Measurements from ENCODE around the gene UBTD2.
A peak's percentile ranks its signal among the peaks of the same experiment; 100 is the strongest.
"Not testable (repeated sequence)": the region's sequence is repeated elsewhere in the genome, so short reads cannot be mapped to it uniquely, and the experiment has no call there.

The UBTD2 gene

DNA sequence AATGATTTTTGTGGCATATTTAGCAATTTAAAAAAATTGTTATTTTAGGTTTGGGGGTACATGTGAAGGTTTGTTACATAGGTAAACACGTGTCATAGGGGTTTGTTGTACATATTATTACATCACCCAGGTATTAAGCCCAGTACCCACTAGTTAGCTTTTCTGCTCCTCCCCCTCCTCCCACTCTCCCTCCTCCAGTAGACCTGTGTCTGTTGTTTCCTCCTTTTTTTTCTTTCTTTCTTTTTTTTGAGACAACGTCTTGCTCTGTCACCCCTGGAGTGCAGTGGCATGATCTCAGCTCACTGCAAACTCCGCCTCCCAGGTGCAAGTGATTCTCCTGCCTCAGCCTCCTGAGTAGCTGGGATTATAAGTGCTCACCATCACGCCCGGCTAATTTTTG lies 8.3 kb upstream of the UBTD2 start:
- DNase-seq, result not testable (repeated sequence)

DNA sequence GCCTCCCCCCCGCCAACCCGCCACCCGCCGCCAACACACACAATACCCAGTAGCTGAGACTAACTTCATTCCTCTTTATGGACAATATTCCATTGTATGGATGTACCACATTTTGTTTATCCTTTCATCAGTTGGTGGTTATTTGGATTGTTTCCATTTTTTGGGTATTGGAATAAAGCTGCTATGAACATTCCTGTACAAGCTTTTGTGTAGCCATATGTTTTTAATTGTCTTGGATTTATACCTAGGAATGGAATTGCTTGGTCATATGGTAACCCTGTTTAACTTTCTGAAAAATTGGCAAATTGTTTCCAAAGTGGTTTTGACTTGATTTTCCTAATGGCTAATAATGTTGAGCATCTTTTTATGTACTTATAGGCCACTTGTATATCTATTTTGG lies 4.9 kb upstream of the UBTD2 start:
- no peak for DNase-seq

DNA sequence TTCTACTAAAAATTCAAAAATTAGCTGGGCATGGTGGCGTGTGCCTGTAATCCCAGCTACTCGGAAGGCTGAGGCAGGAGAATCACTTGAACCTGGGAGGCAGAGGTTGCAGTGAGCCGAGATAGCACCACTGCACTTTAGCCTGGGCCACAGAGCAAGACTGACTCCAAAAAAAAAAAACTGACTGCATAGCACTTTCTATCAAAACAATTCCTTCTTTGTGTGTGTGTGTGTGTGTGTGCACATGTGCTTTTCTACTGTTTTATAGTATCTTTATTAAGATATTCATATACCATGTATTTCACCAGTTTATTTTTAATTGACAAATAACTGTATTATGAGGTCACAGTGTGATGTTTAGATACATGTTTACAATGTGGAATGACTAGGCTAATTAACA lies 3.6 kb upstream of the UBTD2 start:
- not testable (repeated sequence) for DNase-seq

DNA sequence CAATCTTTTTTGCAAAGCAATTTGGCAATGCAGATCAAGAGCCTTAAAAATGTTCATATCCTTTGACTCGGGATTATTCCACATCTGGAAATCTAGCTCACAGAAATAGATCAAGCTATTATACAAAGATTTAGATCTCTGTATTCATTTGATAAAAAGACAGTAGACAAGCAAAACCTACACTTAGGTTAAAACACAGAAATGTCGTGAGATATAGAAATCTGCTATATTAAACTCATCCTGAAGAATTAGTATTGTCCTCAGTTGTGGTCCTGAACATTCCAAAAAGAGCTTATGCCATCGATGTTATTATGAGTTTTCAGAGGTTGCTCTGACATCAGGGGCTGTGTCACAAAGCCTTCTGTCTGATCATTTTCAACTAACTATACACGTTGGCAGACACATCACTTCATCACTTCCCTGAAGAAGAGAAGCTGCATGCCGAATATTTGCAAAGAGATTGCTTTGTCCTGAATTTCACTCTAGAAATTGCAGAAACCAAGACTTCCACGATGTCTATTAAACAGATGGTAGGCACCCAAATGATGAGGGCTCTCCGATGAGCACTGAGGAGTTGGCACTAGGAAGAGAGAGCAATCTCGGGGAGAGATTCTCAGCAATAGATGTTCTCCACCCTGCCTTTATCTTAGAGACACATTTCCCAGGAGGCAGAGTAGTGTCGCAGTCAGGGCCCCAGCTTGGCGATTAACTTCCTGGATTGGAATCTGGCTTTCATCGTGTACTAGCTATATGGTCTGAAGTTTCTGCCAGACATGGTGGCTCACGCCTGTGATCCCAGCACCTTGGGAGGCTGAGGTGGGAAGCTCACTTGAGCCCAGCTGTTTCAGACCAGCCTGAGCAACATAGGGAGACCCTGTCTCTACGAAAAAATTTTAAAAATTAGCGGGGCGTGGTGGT lies 1.9 kb upstream of the UBTD2 start:
- DNase-seq, result no peak

DNA sequence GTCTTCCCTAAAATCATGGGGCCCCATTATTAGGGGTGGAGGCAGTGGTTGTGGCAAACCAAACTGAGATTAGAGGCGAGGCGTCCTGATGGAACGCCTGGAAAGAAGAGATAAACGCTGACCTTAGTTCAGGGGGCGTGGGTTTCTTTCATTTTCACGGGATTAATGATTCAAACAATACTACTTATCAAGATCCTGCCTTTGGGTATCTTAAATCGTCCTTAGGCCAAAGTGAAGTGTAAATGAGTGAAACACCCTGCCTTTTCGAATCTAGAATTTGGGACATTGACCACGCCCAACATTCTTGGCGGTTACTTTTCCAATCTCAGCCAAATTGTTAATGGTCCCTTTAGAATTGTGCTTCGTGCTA lies 1.0 kb upstream of the UBTD2 start:
- DNase-seq, result no peak

DNA sequence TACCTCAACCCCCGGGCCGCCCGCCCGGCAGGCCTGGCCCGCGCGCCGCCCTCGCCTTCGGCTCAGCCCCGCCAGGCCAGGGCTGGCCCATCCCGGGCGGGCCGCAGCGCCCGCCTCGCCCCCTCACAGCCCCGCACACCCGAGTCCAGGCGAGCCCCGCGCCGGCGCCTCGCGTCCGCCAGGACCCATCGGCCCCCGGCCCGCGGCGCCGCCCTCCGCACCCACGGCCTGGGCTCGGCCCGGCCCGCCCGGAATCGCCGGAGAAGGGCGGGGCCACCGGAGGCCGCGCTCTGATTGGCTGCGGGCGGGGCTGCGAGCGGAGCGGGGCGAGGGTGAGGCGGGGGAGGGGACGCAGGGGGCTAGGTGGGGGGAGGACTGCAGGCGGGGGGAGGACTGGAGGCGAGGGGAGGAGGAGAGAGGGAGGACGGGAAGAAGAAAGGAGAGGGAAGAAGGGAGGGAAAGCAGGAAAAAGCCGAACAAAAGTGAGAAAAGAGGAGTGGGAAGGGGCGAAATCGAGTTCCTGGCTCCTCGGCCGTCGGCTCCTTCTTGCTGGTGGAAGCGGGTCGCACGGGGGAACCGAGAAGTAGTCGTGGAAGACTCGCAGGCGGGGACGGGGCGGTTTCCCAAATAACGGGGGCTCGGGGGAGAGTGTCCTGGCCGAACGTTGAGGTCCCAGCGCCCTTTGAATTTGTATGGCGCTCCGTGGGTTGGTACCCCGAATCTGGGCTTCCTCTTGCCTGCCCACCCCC lies 472 bp upstream of the UBTD2 start:
- peak; percentile 59 for DNase-seq

DNA sequence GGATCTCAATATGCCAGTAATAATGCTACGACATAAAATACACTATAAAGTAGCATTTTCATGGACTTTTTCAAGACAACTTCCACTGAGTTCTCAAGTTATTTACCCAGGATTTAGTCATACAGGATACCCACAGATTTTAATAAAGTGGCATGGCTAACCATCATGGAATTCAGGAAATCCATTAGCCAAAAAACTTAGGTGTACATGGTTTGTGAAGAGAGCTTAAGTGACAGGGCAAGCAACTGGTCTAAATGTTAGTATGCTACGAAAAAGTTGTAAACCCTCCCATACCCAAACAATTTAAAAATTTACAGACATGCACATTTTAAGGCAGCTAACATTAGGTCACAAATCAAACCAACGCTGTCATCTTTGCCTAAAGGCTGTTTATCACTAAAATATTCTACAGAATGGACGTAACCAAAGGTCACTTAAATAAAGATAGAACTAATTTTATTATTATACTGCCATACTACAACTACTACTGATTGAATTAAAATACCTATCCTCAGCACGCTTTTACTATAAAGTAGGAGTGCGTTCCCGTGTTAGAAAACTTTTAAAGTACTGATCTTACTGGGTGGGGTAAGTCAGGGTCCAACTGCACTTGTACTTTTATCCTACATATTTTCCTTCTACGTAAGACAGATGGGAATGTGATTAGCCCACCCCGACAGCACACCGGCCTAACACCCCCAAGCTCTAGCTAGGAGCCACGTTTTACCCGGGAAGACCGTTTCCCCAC lies 1.1 kb downstream of the UBTD2 start:
- DNase-seq, result no peak

DNA sequence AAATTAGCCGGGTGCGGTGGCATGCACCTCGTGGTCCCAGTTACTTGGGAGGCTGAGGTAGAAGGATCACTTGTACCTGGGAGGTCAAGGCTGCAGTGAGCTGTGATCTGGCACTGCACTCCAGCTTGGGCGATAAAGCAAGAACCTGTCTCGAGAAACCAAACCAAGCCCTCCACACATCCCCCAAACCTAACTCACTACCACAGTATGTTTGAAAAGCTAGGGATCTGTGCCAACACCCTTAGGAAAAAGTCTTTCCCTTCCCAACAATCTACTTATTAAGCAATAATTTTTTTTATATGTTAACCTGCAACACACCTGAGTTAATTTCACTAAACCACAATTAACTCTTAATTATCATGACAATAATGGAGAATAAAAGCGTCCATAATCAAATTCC lies 2.2 kb downstream of the UBTD2 start:
- DNase-seq, result no peak

DNA sequence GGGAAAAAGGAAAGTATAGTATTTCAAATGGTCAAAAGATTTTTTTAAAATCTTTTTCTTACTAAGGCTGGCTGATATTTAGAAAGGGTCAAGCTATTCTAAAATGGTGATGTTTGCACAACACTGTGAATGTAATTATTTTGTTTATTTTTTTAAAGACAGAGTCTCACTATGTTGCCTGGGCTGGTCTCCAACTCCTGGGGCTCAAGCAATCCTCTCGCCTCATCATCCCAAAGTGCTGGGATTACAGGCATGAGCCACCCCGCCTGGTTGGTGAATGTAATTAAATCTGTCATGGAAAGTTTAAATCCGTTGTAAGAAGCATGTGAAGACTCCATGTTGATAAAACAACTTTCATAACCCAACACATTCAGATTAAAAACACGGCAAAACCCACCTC lies 2.6 kb downstream of the UBTD2 start:
- no peak for DNase-seq

DNA sequence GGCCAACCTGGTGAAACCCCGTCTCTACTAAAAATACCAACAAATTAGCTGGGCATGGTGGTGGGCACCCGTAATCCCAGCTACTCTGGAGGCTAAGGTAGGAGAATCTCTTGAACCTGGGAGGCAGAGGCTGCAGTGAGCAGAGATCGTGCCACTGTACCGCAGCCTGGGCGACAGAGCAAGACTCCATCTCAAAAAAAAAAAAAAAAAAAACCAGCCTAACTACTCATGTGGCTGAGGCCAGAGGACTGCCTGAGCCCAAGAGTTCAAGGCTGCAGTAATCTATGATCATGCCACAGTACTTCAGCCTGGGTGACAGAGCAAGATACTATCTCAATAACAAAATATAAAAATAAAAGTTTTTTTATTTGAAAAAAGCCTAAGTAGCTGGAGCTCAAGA lies 3.2 kb downstream of the UBTD2 start:
- DNase-seq, result no peak

DNA sequence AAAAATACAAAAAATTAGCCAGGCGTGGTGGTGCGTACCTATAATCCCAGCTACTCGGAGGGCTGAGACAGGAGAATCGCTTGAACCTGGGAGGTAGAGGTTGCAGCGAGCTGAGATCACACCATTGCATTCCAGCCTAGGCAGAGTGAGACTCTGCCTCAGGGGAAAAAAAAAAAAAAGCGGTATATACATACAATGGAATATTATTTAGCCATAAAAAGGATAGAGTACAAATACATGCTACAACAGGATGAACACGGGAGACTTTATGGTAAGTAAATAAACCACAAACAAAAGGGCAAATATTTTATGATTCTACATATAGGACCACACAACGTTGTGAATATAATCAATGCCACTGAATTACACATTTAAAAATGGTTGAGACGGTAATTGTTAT lies 5.2 kb downstream of the UBTD2 start:
- DNase-seq, result no peak

DNA sequence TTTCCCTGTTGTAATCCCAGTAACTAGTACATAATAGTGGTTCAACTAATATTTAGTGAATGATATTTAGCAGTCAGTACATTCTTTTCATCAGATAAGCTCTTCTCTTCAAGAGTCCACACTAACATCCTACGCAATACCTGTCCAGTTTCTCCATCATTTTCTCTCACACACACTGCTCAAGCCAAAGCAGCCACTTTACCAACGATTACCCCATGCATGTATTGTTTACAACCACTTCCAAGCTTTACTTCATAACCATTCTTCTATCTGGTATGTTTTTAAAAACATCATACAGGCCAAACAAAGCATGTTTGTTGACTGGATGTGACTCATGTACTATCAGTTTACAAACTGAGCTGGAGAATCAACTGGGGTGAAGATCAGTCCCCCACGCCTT lies 7.3 kb downstream of the UBTD2 start:
- DNase-seq, result no peak

DNA sequence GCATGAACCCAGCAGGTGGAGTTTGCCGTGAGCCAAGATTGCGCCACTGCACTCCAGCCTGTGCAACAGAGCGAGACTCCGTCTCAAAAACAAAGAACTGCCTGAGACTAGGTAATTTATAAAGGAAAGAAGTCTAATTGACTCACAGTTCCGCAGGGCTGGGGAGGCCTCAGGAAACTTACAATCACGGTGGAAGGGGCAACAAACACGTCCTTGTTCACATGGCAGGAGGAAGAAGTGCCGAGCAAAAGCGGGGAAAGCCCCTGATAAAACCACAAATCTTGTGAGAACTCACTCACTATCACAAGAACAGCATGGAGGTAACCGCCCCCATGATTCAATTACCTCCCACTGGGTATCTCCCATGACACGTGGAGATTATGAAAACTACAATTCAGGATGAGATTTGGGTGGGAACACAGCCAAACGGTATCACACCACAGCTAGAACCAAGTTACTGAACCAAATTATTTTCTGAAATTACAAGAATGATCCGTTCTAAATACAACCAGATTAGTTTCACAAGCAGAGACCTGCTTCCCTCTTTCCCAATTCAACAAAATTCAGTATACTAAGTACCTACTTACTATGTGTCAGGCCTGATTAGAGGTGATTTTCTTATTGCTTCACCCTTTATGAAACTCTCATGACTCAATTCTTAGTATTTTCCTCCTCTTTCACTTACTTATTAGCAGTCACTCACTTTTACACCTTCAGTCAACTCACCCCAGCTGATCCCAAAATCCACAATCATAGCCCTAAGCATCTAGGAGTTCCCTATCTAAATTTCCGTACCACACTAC lies 8.4 kb downstream of the UBTD2 start:
- DNase-seq, result no peak

DNA sequence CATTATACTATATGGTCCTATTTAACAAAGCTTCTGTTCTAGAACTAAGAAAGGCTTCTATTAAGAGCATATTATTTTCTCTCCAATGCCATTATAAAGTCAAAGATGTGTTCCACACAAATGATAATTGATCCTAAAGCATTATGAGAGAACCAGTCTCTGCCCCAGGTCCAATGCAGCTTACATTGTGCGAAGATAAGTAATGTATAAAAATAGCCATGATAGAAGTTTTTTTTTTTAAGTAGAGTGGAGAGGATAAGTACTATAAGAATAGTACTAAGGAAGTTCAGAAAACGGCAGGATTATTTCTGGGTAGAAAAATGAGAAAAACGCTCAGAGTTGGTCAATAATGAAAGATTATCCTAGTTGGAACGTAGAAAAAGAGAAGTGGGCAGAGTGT lies 15.6 kb downstream of the UBTD2 start:
- DNase-seq, result no peak

DNA sequence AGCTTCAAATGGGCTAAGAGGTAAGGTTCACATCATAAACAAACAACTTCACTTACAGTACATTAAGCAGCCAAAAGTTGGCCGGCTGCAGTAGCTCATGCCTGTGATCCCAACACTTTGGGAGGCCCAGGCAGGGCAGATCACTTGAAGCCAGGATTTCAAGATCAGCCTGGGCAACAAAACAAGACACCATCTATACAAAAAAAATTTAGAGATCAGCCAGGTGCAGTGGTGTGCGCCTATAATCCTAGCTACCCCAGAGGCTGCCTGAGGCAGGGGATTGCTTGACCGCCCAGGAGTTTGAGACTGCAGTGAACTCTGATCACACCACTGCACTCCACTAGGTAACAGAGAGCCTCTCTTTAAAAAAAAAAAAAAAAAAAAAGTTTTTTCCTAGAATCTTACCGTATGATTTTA lies 16.9 kb downstream of the UBTD2 start:
- no peak for DNase-seq

DNA sequence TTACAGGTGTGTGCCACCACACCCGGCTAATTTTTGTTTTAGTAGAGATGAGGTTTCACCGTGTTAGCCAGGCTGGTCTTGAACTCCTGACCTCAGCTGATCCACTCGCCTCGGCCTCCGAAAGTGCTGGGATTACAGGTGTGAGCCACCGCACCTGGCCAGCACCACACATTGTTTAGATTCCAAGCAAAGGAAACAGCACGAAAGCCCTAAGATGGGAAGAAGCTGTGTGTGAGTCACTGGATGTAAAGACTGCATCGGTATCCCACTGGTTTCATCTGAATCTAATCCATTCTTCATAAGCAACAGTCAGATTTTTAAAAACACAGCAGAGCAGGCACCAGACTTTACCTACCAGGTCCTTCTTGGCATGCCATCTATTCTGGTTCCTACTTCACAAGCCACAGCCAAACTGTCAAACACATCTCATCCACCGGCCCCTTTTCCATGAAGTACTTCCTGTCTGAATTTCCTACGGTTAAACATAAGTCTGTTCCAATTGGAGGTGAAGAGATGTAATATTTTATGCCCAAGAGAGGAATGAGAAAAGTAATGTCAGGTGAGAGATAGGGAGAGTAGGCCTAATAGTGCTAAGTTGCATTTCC lies 17.4 kb downstream of the UBTD2 start:
- DNase-seq, result no peak

DNA sequence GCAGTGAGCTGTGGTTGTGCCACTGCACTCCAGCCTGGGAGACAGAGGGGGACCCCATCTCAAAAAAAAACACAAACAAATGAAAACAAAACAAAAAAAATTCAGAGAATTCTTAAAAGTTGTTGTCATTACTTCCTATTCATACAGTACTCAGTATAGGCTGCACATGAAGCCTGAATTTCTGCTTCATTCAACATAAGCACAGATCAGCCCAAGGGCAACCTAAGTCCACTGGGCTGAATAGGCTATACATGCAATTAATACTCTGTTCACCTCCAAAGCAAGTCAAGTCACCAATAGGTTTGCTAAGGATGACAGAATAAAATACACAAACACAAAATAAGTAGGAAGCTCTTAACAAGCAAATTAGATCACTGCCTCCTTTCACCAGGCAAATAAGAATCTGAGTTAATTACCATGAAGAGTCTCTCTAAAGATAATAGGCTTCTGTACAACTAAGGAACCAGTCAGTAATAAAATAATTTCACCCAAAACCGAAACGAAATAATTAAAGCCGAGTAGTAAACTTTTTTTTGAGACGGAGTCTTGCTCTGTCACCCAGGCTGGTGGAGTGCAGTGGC lies 18.7 kb downstream of the UBTD2 start:
- DNase-seq, result no peak

DNA sequence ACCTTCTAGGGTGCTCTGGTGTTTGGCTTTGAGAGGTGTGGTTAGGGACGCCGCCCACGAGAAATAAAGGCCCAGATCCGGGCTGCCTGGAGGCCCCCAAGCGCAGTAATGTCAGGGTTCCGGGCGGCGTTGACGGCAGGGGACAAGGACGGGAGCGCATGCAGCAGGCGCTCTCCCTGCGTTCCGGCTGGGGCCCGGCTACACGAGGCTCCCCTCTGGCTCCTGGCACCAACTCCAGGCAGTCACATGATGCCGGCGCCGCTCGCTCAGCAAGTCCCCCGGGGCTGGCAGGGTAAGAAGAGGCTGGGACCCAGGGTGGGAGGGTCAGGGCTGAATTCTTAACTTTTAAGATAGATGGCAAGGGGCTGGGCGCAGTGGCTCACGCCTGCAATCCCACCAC lies 28.1 kb downstream of the UBTD2 start:
- DNase-seq, result no peak

DNA sequence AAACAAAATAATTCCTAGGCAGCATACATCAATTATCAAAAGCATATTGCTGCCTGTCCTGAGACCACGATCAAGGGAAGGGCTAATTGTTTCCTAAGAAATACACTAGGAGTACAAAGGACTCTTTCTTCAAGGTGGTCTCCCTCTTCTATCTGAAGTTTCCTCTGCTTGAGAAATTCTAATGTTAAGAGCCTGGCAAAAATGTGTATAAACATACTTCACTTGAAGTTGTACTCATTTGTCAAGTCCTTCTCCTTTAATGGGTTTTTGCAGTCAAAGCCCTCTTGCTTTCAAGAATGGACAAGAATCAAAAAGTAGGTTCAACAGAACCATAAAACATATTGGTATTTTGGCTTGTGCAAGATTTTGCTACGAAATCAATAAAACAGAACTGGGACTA lies 31.1 kb downstream of the UBTD2 start:
- DNase-seq, result no peak

DNA sequence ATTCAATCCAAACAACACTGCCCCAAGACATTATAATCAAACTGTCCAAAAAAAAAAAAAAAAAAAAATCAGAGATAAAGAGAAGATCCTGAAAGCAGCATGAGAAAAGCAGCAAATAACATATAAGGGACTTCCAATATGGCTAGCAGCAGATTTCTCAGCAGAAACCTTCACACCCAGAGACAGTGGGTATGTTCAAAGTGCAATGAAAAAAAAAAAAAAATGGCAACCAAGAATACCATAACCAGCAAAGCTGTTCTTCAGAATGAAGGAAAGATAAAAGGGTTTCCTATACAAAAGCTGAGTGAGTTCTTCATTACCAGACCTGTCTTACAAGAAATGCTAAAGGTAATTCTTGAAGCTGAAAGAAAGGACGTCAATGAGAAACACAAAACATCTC lies 32.1 kb downstream of the UBTD2 start:
- DNase-seq, result no peak

DNA sequence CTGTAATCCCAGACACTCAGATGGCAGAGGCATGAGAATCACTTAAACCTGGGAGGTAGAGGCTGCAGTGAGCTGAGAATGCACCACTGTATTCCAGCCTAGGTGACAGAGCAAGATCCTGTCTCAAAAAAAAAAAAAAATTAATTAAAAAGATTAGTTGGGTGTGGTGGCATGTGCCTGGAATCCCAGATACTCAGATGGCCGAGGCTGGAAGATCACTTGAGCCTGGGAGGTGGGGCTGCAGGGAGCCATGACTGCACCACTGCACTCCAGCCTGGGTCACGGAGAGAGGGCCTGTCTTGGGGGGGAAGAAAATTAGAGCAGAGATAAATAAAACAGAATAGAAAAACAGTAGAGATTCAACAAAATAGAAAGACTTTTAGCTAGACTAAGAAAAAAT lies 34.9 kb downstream of the UBTD2 start:
- DNase-seq, result no peak

DNA sequence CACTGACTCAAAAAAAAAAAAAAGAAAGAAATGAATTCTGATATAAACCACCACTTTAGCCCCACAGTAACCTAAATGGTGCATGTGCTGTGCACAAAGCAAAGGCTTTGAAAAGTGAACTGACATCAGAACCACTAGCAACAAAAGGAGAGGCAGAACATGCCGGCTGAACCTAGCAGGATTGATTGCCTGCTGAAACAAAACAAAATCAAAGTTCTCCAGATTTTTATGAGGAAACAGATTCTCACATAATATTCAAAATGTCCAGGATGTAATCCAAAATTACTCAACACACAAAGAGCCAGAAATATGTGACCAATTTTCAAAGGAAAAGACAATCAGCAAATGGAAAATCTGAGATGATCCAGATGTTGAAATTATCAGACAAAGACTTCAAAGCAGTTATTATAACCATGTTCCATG lies 37.9 kb downstream of the UBTD2 start:
- DNase-seq, result no peak
